Peyer's patch (tissue), 4 donors: ENCODE data around the gene ASXL1.

ENCODE experiments used
- POLR2A ChIP-seq, 2 donors: fragments of 450-650 bp; IDR thresholded peaks; one replicate each; pipeline ENCODE4 v1.5.1; 2017; ENCODE audit warnings: antibody characterized with exemption in 2 of 2, mild to moderate bottlenecking in 2 of 2, moderate library complexity in 2 of 2
- TF ChIP-seq, protein P1 (sequence below), 6 experiments: fragments of 450-650 bp in 4 of 6; fragments of 200-600 bp in 2 of 6; sonication (generic) in 1 of 6; IDR thresholded peaks; one replicate each; pipeline ENCODE4 v1.5.1; 2017 to 2019; ENCODE audit warnings: antibody characterized with exemption in 6 of 6, mild to moderate bottlenecking in 3 of 6, moderate library complexity in 1 of 6

DNA sequence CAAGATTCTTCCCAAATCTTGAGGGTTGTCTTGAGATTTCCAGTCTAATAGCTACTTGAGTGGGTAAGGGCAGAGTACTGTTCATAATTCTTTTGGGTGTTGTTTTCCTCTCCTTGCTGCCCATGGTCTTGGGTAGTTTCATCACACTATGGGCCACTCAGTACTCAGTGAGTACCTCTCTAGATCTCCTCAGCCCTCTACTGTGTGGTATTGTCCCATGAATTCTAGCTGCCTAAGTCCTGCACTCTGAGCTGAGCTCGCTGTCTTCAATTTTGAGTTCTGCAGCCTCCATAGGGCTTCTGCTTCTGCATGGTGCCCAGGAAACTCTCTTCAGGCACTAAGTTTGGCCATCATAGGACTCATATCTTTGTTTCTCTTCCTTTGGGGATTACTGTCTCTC, 42.3 kb downstream of the ASXL1 start:
- TF ChIP-seq, protein P1, sequence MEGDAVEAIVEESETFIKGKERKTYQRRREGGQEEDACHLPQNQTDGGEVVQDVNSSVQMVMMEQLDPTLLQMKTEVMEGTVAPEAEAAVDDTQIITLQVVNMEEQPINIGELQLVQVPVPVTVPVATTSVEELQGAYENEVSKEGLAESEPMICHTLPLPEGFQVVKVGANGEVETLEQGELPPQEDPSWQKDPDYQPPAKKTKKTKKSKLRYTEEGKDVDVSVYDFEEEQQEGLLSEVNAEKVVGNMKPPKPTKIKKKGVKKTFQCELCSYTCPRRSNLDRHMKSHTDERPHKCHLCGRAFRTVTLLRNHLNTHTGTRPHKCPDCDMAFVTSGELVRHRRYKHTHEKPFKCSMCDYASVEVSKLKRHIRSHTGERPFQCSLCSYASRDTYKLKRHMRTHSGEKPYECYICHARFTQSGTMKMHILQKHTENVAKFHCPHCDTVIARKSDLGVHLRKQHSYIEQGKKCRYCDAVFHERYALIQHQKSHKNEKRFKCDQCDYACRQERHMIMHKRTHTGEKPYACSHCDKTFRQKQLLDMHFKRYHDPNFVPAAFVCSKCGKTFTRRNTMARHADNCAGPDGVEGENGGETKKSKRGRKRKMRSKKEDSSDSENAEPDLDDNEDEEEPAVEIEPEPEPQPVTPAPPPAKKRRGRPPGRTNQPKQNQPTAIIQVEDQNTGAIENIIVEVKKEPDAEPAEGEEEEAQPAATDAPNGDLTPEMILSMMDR (IDR thresholded peaks at IDR 0.05), result no peak
- TF ChIP-seq POLR2A (IDR thresholded peaks at IDR 0.05), result no peak
